Measurements from ENCODE around the gene SNRPB. TPM values are rescaled to one million over a fixed set of nuclear protein-coding genes. Genes with fewer than 3 reads are reported as not detected.

The SNRPB gene
- total RNA-seq, 1 donor from 2014 or later, result 112 TPM

GRCh38 chr20:2475850-2476741, 5.5 kb upstream of the SNRPB start:
- DNase-seq (ENCODE audit: low spot score), result no peak

DNA sequence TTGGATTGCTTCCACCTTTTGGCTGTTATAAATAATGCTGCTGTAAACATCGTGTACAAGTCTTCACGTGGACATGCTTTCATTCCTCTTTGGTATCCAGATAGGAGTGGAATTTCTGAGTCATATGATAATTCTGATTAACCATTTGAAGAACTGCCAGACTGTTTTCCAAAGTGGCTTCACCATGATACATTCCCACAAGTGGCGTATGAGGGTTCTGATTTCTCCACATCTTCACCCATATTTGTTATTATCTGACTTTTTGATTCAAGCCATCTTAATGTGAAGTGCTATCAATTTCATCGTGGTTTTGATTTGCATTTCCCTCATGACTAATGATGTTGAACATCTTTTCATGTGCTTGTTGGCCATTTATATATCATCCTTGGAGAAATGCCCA, 2.9 kb upstream of the SNRPB start:
- DNase-seq (ENCODE audit: low spot score), result no peak

DNA sequence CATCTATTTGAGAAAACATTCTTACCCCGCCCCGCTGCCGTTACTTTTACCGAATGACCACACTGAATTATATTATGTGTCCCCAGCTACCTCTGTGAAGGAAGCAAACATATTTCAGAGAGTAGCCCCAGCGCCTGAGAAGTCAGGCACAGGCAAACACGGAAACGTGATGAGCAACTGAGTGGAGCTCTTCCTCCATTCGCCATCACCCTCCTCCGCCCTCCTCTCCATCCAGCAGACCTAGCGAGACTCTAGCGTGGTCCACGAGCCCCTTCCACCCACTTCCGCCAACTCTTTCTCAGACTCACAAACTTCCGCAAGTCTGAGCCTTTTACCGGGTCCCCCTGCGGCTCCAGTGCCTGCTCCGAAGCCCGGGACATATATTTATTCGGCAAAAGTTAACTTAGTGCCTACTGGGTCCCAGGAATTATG, 582 bp downstream of the SNRPB start:
- no peak for DNase-seq (ENCODE audit: low spot score)

- no peak for DNase-seq (ENCODE audit: low spot score)
Measured at GRCh38 chr20:2468581-2469407, 1.8 kb downstream of the SNRPB start.

DNA sequence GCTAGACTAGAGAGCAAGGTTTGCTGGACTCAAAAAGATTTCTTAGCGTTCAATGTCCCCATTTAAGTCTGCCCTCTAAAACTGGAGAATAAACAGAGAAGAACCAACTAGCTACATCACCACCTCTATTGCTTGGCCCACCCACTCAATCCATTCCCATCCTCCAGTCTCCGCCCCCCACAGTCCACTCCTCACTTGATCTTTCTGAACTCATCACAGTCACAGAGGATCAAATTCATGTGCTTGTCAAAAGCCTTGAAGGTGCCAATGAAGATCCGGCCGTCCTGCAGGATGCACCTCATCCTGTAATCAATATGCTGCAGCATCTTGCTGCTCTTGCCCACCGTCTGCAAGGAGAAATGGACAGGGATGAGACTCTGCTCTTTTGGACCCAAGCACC, 3.2 kb downstream of the SNRPB start:
- DNase-seq (ENCODE audit: low spot score), result no peak

GRCh38 chr20:2465100-2465499, 5.5 kb downstream of the SNRPB start:
- DNase-seq (ENCODE audit: low spot score), result no peak

DNA sequence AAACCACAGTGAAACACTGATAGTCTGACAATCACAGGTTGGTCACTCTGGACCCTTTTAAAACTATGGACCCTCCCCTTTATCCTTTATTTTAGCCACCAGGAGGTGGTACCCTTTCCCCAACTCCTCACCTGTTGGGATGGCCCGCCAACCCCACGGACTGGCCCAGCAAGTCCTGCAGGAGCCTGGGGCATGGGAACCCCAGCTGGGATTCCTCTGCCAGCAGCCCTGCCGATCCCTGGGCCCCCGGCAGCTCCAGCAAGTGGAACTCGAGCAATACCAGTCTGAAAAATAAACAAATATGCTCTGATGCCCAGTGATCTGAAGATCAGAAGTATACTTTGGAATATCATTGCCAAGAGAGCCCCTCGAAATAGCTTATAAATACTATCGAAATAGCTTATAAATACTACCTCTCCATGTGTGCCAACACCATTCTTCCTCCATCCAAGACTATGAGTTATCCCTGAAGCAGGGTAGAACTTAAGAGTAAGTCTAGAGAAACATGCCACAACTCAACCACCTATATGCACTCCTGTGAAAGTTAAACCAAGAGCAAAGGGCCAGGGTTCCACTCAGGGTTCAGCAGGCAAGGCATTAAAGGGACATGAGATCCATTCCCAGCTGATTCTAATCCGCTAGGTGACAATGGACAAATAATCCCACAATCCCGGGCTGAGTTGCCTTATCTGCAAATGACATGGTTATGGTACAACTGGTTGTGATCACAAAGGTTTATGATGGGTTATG, 6.8 kb downstream of the SNRPB start:
- no peak for DNase-seq (ENCODE audit: low spot score)

- DNase-seq (ENCODE audit: low spot score), result no peak
Measured at GRCh38 chr20:2462484-2462883, 8.1 kb downstream of the SNRPB start.

DNA sequence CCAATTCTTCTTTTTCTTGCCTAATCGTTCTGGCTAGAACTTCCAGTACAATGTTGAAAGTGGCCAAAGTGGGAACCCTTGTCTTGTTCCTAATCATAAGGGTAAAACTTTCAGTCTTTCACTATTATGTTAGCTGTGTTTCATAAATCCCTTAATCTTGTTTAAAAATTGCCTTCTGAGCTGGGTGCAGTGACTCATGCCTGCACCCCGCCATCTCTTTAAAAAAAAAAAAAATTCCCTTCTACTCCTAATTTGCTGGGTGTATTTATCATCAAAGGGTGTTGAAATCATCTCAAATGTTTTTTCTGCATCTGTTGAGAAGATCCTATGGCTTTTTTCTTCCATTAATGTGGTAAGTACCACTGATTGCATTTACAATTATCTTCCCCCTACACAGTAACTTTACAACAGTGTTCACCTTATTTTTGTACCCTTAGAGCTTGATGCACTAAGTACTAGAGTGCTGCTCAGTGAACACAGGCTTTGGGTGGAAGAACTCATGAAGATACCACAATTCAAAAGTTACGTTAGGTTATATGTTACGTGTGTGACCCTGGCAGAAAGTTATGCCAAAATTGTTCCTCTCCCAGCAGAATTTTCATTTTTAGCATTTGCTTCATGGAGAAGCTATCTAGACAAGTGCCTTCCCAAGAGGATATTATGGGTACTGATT, 9.7 kb downstream of the SNRPB start:
- no peak for DNase-seq (ENCODE audit: low spot score)

DNA sequence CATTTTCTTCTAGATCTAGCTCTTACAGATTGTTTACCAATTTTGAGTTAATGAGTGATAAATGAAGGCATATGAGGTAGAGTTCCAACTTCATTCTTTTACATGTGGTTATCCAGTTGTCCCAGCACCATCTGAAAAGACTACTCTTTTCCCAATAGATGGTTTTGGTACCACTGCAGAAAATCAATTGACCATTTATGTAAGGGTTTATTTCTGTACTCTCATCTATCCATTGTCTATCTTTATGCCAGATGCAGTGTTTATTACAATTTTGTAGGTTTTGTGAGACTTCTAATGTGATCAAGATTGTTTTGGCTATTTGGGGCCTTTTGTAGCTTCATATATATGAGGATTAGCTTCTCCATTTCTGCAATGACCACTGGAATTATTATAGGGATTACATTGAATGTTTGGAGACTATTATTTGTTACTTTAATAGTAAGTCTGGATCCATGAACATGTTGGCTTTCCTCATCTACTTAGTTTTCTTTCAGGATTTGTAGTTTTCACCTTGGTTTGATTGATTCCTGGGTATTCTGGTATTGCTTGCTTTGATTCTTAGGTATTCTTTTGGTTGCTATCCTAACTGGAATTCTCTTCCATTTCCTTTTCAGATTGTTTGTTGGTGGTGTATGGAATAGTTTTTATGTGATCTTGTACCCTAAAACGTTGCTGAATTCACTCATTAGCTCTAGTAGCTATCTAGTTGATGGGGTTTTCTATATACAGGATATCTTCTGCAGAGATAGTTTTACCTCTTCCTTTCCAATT, 10.4 kb downstream of the SNRPB start:
- no peak for DNase-seq (ENCODE audit: low spot score)

DNA sequence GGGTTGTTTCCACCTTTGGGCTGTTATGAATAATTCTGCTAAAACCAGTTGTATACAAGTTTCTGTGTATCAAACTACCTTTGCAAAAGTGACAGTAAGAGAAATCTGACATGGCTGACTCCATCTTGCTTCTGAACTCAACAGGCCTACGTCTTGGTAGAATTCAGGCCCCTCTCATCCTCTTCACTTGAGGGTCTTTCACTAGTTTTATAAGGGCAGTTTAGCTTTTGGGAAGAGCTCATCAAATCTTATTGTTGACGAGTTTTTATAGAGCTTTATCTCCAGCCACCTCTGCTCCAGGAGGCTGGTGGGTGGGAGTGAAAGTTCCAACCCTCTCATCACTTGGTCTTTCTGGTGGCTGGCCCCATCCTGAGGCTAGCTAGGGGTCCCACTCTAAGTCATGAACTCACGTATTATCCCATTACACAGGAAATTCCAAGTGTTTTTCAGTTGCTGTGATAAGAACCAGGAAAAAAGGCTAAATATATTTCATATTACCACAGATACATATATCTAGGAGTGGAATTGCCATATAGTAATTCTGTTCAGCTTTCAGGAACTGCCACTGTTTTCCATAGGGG, 11.6 kb downstream of the SNRPB start:
- no peak for DNase-seq (ENCODE audit: low spot score)

DNA sequence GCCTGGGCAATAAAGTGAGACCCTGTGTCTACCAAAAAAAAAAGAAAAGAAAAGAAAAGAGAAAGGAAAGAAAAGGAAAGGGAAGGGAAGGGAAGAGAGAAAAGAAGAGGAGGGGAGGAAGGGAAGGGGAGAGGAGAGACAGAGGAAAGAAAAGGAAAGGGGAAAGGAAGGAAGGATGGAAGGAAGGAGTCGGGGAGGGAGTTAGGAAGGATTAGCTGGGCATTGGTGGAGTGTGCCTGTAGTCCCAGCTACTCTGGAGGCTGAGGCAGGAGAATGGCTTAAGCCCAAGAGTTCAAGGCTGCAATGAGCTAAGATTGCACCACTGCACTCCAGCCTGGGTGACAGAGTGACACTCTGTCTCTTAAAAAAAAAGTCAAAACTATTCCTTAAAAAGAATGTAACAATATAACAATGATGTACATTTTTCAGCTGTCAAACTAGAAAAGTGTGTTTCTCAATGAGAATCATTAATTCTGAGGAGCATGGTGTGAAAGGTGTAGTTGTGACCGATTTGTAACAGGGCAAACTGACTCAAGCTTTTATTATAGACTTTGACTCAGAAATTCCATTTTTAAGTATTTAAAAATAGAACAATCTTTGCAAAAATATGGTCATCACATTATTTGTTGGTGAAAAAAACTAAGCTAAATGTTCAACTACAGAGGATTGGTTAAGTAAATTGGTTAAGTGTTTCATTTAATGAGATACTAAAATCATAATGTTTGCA, 14.7 kb downstream of the SNRPB start:
- no peak for DNase-seq (ENCODE audit: low spot score)

DNA sequence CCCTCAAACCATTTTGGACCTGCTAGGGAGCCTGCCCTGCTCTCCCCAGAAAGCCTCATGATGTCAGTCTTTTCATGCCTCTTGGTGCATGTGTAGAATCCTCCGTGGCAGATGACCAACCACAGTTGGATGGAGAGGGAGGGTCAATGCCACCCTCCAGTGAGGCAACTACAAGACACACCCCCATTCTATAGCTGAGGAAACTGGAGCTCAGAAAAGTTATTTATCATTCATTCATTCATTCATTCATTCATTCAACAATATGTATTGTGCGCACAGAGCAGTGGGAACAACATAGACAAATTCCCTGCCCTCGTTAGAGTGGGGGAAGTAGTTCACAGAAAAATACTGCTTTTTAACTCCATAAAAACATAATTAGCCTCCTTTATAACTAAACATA, 16.8 kb downstream of the SNRPB start:
- no peak for DNase-seq (ENCODE audit: low spot score)

DNA sequence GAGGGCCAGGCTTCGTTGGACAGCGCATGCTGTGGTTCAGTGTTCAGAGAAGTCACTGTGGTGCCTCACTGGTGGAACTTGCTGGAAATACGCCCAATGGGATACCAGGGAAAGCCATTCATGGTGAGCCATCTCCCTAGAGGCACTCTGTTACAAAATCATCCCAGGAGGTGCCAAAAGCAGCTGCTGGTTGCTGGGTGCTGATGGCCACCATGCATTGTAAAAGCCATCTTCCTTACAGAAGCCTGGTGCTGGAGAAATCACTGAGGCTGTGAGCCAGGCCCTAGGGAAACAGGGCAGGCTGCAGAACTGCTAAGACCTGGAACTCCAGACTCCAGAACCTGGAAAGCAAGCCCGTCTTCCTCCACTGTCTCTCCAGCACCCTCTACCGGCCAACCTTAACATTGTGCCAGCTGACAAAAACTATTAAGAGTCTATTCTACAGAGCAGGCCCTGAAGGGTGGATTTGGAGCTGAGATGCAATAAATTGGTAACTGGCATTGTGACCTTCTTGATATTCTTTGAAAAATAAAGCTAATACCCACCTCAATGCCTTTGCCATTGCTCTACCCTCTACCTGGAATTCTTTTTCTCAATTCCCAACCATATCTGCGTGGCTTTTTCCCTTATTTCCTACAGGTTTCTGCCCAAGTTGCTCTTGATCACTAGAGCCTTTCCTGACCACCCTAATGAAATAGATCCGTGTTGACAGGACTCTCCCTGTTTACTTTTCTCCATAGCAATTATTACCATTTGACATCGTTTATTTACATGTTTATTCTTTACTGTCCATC, 18.5 kb downstream of the SNRPB start:
- DNase-seq (ENCODE audit: low spot score), result no peak

GRCh38 chr20:2451422-2451821, 19.2 kb downstream of the SNRPB start:
- DNase-seq (ENCODE audit: low spot score), result no peak

GRCh38 chr20:2449386-2449785, 21.2 kb downstream of the SNRPB start:
- no peak for DNase-seq (ENCODE audit: low spot score)

- no peak for DNase-seq (ENCODE audit: low spot score)
Measured at GRCh38 chr20:2446845-2447244, 23.7 kb downstream of the SNRPB start.

DNA sequence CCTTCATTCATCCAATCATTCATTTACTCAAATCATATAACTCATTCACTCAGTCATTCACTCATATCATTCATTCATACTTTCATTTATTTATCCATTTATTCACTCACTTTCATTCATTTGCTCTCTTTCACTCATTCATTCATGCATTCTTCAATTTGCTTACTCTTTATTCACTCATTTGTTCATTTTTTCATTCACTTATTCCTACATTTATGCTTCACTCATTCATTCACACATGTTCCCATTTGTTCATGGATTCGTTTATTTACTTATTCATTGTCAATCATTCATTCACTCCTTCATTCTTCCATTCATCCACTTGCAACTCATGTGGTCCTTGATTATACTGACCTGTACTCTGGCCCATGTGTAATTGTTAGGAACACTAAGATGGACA, 39.4 kb downstream of the SNRPB start:
- DNase-seq (ENCODE audit: low spot score), result no peak
